HT-29 (cell line): ENCODE measurements around the gene GRIK2. TPM values are rescaled to one million over a fixed set of nuclear protein-coding genes. Genes with fewer than 3 reads are reported as not detected.

Source experiments
- DNase-seq: peaks from one replicate; pipeline ENCODE4 v3.0.0-alpha.2; 2015; ENCODE audit warnings: low spot score
- total RNA-seq: library from RNA; depleted of rRNA; stranded (reverse); fragments of >200 nt; shearing (Covaris generic); gene quantifications from 2 replicates; pipeline ENCODE4 v1.2.3, GENCODE V29; 2014

GRIK2 gene
- total RNA-seq, 1 experiment from 2014 or later: not detected

DNA sequence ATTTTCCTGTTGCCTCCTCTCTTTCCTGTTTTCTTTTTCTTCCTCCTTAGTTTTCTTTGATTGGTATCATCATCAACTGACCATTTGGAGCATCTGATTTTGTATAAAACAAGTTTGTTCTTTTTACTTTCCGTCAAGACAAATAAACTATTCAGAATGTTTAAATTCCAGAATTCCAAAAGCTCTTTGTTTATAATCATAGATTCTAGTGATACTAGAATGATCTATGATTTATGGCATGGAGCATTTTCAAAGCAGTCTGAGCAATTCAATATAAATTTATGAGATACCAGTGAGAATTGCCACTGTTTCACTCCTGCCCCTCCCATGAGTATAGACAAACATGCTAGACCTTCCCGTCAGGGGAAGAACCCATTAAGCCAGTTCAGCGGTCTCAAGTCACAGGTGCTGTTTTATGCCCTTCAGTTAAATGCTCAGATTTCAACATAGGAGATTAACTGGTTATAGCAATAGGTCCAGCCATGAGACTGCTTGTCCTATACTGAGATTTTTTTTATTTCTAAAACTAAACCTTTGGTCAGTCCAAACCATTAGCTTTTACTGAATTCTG, 60.7 kb downstream of the GRIK2 start:
- no peak for DNase-seq

DNA sequence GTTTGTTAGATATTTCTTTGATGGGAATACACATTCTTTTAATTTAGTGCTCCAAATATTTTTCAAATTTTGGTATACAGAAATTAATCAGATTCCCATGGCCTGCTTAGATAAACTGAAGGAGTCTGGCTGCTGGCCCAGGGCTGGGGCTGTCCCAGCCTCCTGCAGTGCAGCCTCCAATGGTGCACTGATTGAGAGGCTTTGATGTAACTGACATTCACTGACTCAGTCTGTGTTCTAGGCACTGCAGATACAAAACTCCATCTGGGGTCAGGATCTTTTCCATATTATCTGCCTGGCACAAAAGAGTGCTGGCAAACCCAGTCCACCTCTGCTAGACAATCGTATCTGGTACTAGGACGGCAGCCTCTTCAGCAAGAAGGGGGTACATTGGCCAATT, 64.8 kb downstream of the GRIK2 start:
- DNase-seq: no peak

DNA sequence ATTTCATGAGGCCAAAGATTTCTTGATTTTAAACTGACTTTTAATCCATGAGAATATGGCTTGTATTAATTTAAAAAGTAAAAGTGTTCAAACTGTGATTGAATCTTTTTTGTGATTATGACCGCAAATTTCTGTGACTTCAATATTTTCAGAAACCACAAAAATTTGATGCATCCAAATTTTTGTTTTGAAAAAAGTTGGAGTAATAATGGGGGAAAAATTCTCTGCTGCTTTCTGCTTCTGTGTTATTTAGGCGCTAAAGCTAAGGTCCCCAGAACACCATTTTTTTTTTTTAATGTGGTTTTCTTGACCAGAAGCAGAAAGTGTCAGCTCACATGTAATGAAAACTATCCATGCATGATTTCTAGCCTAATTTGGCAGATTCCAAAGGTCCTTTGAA, 65.3 kb downstream of the GRIK2 start:
- DNase-seq: no peak

DNA sequence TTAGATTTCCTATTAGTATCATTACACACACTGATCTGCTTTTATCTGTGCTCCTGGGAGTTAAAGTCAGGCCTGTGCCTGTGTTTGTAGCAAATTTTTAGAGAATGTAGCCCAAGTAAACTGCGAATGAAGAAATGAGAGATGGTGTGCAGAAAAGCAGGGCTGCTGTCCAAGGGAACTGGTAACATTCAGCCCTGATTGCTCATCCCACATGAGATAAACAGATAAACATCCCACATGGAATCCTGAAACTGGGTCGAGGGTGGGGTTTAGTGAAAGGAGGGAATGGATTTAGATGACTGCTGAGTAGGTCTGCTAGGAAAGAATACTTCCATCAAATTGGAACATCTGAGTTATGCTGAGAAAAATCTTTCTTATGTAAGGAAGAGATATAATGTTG, 69.1 kb downstream of the GRIK2 start:
- DNase-seq: no peak

DNA sequence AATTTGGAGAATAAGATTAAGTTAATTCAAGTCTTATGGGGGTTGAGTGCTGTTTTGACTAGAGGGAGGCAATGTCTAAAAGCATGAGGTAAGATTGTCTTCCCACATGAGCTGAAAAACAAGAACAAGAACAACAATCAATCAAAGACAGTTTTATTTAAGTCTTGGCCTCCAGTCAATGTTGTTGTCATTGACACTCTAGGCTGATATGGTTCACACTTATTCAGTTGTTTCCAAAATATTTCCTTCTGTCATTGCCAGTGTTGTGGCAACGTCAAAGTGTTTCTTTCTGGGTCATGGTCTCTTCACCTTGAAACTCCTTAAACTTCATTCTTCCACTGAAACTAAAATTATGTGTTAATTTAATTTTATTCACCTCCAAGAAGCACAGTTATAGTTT, 72.4 kb downstream of the GRIK2 start:
- no peak for DNase-seq

DNA sequence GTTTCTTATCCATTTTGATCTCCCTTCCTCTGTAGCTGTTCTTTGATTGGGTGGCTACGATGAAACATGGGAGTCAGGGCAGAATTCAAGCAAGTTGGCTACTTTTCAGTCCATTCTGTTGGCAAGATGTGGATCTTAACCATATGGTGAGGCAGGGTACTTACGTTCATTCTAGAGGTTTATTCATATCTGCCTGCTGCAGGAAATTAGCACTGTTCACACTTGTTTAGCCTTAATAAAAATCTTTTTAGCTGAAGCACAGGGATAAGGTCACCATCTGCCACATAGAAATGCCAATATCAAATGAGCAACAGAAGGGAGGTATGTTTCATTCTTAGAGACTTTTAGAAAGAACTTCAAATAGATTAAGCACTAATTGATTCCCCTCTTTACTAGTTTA, 83.9 kb downstream of the GRIK2 start:
- no peak for DNase-seq

DNA sequence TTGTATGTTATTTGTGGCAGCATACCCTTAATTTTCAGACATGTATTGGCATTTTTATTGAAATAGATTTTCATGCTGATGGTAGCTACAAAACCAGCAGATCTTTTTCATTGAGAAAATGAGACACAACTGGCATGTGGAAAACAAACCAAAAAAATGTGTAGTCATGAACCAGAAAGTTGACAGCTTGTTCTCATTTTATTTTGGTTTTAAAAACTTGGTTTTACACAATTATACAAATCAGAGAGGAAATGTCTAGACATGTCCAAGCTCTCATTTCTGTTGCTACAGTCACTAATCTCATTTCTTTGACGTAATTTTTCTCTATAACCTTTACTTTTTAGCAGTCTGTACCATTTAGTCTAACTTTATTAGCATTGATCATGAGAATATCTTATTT, 85.4 kb downstream of the GRIK2 start:
- DNase-seq: no peak

DNA sequence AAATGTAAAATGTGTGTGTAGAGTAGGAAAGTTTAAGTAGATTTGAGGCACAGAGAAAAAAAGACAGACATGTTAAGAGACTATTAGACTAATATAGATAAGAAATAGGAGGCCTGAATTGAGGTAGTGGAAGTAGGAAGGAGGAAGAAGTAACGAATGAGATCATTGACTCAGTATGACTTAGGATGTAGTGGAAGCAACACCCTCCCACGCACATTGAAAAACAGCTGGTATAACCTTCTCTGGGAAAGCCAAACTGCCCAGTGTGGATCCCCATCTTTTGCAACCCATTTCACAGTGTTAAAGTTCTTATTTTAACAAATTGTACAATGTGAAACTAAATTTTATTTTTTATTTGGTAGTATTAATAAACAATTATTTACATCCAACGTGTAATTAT, 89.1 kb downstream of the GRIK2 start:
- no peak for DNase-seq

DNA sequence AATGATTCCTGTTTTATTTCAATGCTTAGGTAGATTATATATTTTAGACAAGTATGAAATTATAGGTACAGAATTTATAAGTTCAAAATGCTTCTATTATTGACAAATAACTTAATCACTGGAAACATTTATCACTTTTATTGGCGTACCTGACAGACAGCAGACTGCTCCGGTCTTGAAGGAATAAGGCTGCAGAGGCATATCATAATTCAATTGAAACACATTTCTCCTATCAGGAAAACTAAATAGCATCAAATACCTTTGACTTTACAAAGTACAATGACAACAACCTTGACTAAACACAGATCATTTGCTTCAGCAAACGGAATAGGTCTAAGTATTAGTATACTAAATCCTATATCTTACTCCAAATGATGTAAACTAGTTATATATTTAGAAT, 91.3 kb downstream of the GRIK2 start:
- no peak for DNase-seq

DNA sequence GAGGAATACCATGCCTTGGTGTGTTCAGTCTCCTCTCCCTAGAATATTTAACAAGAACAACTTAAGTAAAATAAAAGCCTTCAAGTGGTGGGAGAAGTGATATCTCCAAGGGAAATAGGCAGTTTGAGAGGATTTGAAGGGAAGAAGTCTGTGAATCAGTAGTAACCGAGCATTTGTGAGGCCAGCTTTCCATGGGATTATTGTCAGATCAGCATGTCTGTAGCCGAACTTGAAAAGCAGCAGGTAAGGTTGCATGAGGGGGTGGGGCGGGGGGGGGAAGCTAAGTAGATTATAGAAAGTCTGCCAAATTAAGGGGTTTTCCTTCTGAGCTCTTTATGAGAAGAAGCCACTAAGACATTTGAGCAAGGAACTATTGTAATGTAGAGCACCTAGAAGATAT, 92.6 kb downstream of the GRIK2 start:
- no peak for DNase-seq

DNA sequence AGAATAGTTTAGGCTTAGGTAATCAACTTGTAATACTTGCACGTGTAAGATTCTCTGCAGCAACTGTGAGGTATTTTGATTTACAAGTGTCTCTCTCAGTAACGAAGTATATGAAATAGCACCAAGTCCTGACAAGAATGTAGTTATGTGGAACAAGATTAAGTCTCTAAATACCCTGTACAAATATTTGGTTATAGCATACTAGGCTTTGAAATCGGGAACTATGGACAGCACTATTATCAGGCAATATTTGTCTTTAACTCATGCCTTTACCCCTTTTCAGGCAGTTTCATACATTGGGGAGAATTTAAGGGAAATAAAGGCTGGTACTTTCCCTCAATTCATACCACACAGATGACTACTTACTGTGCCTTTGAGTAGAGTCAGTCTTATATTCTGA, 93.2 kb downstream of the GRIK2 start:
- DNase-seq: no peak

DNA sequence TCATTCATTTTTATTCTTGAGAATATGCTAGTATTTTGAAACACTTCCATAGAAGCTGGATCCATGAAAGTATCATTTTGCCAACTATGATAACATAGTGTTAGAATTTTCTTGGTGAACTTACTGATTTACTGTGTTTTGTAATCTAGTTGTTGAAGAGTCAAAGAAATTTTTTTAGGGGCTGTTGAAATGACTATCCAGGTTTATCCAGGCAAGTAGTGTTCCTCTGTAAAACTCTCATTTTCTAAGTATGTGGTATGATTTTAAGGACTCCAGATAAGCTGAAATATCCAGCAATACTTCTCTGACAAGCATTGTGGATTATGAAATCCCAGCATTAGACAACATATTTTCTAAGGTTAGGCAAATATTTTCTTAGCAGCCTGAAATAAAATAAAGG, 95.9 kb downstream of the GRIK2 start:
- no peak for DNase-seq

DNA sequence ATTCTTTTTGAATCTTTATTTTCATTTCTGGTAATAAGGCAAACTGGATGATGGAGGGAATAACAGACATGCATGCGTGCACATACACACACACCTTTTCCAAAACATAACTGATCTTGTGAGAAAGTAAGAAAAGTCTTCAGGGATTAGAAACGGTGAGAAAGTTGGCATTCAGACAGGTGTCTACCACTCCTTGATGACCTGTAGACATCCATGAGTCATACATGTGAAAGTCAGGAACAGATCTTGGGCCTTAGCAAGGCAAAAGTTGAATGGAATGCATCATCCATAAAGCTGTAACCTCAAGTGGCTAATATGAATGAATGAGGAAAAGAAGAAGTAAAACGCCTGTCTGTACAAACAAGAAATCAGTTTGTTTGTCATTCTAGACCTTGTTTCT, 97.3 kb downstream of the GRIK2 start:
- DNase-seq: no peak

DNA sequence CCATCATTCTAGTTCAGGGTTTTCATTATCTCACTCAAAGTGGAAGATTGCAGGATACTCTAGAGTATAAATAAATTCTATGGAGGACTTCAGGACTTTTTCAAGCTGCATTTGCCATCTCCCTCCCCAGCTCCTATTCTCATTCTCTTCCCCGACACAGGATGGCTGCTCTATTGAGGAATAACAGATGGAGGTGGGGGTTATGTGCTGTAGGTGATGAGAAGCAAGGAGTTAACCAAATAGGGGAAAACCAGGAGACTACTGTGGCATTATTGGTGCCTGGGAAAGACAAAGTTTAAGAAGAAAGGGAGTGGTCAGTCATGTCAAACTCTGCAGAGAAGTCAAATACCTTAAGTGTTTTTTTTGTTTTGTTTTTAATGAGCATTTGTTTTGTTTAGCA, 109.3 kb downstream of the GRIK2 start:
- no peak for DNase-seq

DNA sequence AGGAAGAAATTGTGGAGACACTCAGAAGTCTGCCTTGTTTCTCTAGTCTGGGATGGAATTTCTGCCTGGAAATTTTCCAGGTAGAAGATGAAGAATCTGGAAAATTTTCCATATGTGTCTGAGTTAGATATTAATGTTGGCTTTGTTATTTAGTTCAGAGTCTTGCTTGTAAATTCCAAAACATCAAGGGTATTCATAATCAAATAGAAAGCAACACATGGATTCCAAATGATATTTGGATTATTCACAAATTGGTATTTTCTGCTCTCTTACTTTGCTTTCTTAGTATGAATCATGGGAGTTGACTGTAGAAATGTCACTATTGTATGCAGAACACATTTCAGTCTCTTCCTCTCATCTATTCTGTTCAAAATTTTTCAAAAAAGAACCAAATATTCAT, 116.0 kb downstream of the GRIK2 start:
- DNase-seq: no peak

DNA sequence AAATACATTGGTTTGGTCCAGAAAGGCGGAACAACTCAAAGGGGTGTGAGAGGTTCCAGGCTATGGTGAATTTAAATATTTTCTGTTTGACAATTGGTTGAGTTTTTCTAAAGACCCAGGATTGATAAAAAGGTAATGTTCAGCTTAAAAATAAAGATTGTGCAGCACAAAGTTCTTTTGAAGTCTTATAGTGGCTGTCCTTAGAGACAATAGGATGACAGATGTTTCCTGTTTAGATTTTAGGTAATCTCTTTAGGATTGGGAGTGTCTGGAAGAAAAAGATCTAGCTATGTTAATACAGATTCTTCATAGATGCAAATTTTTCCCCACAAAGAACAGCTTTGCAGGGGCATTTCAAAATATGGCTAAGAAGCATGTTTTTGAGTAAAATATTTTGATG, 119.7 kb downstream of the GRIK2 start:
- DNase-seq: no peak

DNA sequence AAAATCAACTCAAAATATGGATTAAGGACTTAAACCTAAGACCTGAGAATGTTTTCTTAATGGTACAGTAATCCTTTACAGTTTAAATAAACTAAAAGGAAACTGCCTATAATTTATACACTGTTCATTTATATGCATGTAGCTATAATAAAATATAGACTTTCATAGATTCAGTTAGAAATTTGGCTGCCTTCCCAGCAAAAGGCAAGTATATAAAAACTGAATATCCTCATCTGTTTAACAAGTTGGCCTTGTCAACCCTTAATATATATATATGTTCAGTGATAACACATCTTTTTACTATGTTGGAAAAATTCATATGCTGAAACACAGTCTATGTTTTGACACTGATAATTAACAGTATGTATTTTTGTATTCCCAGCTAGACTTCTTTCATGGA, 123.1 kb downstream of the GRIK2 start:
- DNase-seq: no peak

DNA sequence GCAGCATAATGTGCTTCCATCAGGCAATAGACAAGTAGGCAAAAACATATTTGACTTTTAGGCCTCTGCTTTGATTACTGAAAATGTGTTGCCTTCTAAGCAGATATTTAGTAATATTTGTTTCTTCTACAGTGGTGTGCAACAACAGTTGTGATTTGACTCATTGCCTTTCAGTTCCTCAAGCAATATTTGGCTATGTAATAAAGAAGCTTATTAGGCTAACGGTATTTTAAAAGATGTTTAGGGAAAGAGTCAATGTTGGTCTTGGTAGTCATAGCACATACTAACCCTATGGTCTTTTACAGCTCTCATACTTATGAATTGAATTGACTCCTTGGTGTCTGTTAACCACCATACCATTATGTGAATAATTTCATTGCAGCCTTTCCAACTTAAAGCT, 124.1 kb downstream of the GRIK2 start:
- DNase-seq: no peak

DNA sequence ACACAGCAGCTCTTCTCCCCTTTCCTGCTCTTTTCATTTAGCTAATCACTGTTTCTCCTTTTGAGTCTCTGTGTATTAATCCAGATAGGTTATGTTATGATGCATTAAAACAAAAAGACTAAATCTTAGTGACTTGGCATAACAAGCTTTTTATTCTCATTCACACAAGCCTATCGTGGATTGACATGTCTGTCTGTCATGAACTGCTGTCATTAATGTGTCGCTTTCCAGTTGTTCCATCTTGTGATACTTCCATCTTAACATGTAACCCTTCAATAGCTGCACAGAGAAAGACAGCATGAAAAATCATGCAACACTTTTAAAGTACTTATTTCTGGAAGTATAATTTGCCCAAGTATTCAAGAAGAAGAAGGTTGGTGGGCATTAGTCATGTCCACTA, 128.7 kb downstream of the GRIK2 start:
- no peak for DNase-seq

DNA sequence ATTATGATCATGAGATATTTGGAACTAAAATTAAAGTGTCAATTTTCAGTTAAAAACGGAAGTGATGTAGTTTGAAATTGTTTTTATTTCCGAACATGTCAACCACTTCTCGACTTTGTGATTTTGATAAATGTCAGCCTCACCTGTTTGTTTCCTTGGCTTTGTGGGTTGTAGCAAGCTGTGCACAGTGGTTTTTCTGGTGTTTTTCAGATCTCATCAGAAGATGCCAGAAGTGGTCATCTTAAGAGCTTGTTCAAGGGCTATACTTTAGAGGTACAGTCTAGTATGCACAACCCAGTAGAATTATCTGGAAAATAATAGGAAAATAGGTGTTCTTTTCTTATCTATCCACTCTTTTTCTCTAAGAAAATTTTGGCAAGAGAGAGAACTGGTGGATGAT, 134.0 kb downstream of the GRIK2 start:
- no peak for DNase-seq

DNA sequence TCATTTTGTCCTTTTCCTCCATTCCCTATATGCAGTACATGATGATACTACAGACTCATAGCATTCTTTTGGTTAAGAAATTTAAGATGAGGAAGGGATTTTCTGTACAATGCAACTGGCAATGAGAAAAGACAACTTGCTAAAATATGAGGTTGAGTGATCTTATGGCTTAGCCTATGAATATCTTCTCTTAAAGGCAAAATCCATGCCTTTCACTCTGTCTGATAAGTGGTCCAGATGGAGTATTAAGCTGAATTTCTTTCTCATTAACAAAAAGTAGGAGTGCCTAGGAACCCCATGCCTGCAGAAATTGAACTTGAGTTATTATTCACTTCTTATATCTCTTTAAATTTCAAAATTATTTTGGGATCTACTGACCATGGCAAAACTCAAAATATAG, 135.3 kb downstream of the GRIK2 start:
- DNase-seq: no peak

DNA sequence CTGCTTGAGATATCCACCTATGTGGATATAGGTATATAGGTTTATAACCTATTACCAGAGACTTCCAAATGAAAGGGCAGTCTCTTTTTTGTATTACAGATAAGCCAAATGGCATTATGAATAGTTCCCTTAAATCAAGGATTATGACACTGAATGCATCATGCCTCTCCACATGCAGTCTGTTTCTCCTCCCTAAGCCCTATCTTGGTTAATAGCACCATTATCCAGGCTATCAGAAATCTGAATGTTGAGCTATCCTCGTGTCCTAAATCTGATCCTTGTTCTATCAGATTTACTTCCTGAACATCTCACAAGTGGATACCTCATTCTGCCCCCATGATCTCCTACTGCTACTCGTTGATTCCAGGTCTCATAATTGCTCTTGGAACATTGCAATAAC, 138.0 kb downstream of the GRIK2 start:
- no peak for DNase-seq

DNA sequence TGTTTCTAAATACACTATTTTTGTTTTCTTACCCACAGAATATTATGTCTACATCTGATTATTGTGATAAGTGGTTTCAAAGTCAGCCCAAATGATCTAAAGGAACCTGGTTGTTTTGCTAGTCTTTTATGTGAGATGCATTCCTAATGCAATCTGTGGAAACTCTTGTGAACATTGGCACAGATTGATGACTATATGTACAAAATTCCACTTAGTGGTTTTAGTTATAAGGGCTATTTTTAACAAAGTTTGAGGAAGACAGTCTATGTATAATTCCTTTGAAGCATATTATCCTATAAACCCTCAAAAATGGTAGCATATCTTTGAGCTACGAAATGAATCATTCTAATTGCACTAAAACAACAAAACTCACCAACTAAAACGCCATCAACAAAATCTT, 140.9 kb downstream of the GRIK2 start:
- DNase-seq: no peak

DNA sequence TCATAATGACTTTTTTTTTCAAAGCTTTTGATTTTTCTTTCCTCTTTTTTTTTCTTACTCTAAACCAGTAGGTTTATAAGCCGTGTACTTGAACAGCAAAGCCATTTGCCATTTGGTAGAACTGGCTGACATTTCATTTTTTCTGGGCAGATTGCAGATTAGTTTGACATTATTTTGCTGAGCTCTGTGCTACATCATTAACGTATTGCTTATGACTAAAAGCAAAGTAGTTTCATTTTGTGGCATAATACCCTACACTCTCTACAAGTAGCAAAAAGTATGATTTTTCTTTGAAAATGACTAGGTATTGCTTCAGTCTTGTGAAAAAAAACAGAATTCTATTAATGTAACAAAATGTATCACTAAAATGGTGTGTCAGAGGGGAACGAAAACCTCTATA, 141.3 kb downstream of the GRIK2 start:
- DNase-seq: no peak
